ENCODE results near the gene LONP2.
A peak's percentile ranks its signal among the peaks of the same experiment; 100 is the strongest.
"Not testable (repeated sequence)": the region's sequence is repeated elsewhere in the genome, so short reads cannot be mapped to it uniquely, and the experiment has no call there.

Gene LONP2

DNA sequence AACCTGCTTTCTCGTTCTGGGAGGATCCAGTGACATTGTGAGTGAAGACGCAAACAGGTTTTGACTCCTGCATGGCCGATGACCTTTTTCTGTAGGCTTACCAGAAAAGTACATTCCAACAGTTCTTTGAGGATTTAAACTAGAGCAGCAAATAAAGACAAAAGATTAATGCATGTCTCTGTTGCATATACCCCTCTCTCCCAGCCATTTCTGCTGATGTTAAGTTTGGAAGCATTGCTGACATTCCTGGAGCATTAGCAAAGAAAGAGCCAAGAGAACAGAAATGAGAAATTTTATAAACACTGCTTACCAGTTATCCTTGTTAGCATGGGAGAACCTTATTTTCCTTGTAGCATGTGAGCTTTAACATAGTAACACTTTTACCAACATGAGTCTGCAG, 91.9 kb downstream of the LONP2 start:
- peak; percentile 50 to 62 for DNase-seq (ENCODE audit: low read depth in 2 of 2)

DNA sequence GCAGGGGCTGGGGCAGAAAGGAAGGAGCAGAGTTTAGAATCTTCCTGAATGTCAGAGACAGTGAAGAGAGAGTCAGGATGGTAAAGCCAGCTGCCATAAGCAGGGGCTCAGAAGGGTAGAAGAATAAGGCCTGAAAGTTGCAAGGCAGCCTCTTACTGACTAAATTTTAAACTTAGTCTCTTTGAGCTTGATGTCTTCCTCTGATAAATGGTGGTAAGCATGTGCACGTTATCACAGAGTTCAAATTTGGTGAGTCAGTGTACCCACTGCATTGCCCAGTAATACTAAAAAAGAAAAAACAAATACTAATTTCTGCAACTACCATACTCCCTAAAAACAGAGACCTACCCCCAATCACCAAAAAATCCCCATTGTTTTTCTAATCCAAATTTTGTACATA, 96.0 kb downstream of the LONP2 start:
- DNase-seq (ENCODE audit: low read depth in 2 of 2) = no peak

DNA sequence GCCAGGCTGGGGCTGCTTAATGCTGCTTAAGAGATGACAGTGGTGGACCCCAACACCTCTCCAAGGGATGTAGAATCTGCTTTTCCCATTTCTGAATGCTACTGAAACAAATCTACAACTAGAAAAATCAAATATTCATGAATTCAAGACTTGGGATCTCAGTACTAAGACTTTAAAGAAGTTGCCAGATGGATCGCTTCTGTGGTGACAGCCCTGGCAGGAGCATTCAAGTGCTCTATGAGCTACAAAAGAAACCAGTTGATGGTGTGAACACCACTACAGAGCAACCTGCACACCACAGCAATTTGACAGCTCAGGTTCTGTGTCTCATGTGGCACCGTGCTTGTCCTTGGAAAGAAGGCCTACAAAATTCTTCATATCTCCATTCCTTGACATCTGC, 98.5 kb downstream of the LONP2 start:
- no peak for DNase-seq (ENCODE audit: low read depth in 2 of 2)

DNA sequence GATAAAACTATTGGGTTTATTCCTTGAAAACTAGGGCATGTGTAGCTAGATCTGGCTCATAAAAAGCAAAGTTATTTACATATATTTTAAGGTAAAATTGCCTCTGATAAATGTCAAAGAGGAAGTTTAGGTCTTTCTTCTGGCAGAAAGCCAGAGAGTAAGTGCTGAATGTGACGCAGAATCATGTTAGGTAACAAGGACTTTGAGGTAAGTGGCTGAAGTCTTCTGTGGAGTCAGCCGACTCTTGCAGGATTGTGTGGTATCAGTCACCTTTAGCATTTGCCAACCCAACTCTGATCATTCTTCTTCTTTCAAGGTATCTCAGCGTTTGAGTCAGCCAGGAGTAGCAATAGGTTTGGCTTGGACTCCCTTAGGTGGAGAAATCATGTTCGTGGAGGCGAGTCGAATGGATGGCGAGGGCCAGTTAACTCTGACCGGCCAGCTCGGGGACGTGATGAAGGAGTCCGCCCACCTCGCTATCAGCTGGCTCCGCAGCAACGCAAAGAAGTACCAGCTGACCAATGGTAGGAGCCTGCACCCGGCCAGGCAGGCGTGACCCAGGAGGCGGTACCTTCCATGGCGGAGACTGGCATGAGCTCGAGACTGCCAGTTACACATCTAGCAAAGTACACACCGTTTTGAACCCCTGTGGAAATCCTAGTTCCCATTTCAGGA, 103.2 kb downstream of the LONP2 start:
- DNase-seq (ENCODE audit: low read depth in 2 of 2) = no peak

DNA sequence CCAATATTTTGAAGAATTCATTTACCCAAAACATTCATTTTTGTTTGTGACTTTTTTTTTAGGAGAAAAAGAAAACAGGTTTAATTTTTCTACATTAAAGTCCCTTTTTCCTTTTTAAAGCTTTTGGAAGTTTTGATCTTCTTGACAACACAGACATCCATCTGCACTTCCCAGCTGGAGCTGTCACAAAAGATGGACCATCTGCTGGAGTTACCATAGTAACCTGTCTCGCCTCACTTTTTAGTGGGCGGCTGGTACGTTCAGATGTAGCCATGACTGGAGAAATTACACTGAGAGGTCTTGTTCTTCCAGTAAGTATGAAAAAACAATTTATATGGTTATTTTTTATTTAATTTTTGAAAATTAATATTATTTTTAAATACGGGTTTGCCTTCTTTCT, 103.9 kb downstream of the LONP2 start:
- DNase-seq (ENCODE audit: low read depth in 2 of 2) = no peak

DNA sequence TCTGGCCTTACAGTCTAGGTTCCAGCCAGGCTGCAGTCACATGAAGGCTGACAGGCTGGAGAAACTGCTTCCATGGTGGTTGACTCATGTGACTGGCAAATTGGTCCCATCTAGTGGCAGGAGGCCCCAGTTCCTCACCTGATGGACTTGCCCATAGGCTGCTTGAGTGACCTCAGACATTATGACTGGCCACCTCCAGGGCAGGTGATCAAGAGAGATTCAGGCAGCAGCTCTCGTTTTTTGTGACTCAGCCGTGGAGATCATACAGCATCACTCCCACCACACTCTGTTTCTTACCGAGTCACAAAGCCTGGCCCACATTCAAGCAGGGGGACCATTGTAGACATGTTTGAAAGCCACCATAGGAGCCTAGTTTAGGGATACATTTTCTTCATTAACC, 106.6 kb downstream of the LONP2 start:
- no peak for DNase-seq (ENCODE audit: low read depth in 2 of 2)

DNA sequence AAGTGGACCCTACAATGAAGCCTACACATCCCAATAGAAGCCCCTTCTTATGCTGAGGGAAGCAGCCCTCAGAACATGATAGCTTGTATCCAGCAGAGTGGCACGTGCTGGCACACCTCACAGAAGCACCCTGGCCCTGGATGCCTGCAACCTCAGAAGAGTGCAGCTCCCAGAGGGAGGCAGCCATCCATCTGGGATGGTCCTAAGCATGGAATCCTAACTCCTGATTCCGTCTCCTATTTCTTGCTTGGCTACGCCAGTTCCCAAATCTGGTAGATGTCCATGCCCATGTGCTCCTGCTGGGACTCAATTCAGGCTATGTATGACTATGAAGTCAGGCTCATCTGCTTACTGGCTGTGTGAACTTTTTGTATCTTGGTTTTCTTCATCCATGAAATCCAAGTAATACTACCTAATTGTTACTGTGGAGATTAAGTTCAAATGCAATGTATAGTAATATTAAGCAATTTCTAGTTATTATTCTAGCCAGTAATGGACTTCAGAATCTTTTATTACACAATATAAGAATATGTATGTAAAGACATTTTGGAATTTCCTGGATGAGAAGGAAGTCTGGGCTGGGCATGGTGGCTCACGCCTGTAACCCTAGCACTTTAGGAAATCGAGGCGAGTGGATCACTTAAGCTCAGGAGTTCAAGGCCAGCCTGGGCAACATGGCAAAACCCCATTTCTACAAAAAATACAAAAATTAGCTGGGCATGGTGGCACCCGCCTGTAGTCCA, 108.7 kb downstream of the LONP2 start:
- DNase-seq (ENCODE audit: low read depth in 2 of 2) = no peak

DNA sequence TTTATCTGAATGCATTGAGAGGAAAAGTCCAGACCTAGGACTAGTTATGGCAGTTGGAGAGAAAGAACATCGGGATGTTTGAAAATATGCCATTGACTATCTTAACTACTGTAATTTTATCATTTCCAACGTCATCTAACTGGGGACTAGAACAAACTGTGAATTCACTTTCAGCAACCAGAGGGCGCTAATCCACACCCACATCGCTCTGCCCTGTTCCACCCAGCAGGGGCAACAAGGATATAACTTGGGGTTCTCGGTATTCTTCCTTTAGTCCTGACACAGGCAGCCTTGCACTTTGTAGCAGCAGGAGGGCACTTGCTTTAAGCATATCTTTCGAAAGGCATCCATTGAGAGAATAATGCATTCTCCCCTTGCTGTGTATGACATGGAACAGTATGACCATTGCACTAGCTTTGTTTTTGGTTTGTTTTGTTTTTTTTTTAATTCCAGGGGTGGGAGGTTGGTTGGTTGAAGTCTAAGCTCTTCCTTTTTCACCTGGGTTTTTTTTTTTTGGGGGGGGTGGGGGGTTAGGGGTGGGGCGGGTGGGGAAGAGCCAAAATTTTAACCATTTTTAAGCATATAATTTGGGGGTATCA, 109.6 kb downstream of the LONP2 start:
- DNase-seq (ENCODE audit: low read depth in 2 of 2) = peak; percentile 56 to 58

DNA sequence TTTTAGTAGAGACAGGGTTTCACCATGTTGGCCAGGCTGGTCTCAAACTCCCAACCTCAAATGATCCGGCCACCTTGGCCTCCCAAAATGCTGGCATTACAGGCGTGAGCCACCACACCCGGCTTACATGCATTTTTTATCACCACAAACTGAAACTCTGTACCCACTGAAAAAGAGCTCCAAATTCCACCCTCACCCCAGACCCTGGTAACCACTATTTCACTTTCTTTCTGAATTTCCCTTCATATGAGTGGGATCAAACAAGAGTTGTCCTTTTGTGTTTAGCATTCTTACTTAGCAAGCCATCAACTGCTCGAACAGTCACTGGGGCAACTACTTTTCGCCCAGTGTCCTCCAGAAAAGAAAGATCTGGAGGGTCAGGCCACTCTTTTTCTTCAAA, 110.3 kb downstream of the LONP2 start:
- not testable (repeated sequence) for DNase-seq (ENCODE audit: low read depth in 2 of 2)

DNA sequence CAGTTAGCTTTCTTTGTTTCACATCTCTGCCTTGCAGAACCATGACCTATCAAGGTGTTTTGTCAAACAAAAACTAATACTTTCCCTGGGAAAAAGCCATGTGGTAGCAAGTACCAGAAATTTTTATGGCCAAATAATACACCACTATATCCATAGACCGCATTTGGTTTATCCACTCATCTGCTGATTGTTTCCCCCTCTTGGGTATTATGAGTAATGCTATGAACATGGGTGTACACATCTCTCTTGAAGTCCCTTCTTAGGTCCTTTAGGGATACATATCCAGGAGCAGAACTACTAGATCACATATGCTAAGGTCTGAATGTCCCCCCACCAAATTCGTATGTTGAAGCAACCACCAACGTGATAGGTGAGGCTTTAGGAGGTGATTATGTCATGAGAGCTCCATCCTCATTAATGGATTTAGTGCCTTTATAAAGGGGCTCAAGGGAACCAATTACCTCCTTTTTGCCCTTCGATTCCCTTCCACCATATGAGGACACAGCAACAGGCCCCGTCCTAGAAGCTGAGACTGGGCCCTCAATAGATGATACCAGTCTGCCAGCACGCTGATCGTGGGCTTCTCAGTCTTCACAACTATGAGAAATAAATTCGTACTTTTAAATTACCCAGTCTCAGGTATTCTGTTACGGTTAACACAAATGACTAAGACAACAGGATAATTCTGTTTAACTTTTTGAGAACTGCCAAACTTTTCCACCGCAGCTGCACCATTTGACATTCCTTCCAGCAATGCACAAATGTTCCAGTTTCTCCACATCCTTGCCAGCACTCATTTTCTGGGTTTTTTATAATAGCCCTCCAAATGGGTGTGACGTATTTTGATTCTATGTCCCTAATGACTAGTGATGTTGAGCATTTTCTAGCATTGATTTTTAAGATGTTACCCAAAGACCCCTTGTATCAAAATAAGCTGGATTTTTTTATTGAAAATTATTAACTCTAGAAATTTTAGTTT, 111.1 kb downstream of the LONP2 start:
- no peak for DNase-seq (ENCODE audit: low read depth in 2 of 2)

DNA sequence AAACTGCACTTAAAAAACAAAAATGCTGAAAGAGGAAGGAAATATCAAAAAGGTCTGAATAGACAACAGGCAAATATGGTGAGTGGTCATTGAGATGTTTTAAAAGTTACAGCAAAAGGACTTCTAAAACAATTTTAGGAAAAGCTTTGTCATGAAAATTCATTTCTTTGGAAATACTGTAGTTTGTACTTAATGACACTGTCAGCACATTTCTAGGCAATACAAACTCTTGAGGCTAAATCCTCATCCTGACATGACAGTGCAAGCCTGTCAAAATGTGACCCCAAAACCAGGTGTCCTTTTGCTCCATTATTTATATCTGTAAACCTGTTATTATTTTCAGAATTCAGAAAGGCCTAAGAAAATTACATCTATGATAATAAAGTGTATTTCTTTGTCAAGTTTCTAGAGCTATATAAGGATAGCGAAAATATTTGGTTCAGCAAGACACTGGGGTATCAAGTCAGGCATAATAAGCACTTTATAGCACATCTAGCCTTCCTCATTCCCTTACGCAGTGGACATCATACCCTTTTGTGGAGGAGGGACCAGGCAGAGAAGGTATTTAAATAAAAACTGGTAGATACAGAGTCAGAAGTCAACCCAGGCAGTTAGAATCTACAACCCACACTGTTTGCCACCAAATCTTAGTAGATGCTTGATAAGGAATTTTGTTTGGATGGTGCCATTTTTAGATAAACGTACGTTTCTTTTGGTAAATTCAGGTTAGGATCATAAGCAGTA, 112.7 kb downstream of the LONP2 start:
- no peak for DNase-seq (ENCODE audit: low read depth in 2 of 2)

DNA sequence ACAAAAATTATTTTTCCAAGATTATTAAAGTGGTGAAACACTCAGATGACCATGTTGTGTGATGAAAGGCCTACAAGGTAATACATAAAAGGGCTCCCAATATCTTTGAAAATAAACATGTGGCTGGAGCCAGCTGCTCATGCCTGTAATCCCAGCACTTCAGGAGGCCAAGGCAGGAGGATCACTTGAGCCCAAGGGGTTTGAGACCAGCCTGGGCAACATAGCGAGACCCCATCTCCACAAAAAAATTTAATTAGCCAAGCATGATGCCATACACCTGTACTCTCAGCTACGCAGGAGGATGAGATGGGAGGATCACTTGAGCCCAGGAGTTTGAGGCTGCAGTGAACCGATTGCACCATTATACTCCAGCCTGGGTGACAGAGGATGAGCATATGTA, 114.3 kb downstream of the LONP2 start:
- no peak for DNase-seq (ENCODE audit: low read depth in 2 of 2)

DNA sequence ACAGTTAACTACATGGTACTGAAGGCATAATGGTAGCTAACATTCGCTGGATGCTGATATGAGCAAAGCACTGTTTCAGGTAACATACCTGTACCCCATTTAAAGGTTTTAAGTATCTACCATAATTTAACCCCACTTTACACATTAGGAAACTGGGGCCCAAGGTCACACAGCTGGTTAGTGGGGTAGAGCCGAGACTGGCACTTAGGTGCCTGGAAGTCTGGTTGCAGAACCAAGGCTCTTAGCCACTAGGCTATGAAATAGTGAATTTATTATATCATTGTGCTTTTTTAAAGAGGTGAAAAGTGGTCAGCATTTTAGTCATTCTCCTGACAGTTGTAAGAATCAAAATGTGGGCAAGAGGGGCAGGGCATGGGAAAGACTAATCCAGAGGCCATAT, 115.9 kb downstream of the LONP2 start:
- no peak for DNase-seq (ENCODE audit: low read depth in 2 of 2)

DNA sequence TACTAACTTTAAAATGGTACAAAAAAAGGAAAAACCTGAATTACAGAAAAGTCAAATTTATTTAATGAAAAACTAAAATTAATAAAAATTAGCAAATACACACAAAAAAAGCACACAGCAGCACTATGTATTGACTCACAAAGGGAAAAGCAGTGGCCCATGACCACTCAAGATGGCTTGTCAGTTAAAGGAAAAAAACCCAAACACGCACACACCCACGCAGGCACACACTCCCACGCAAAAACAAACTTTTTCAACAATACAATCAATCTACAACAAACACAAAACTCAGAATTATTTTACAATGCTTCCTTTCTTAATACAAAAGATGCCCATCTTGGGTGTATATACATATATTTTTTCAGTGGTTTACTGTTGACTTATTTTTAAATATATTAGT, 116.9 kb downstream of the LONP2 start:
- DNase-seq (ENCODE audit: low read depth in 2 of 2) = no peak

DNA sequence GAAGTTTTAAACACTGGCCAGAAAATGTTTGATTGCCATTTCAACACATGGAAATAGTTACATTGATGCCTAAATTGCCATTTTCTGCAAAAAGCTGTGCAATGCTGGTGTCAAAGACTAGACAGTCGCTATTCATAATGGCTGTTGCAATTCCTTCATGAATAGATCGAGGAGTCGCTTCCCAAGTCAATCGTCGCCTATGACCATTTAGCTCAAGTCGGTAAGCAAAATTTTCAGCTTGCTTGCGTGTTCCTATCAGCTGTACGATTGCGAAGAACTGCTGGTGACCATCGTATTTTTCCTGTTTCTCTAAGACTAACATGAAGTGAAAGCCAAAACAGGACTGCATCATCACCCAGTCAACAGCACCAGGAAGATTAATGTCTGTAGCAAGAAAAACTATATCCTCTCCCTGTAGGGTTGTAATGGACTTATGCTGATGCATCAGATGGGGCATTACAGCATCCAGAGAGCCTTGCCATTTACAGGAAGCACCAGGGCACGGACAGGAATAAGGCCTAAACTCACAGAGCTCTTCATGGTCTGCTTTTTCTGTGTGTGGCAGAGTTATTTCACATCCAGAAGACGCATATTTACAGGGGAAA, 117.5 kb downstream of the LONP2 start:
- DNase-seq (ENCODE audit: low read depth in 2 of 2) = no peak

DNA sequence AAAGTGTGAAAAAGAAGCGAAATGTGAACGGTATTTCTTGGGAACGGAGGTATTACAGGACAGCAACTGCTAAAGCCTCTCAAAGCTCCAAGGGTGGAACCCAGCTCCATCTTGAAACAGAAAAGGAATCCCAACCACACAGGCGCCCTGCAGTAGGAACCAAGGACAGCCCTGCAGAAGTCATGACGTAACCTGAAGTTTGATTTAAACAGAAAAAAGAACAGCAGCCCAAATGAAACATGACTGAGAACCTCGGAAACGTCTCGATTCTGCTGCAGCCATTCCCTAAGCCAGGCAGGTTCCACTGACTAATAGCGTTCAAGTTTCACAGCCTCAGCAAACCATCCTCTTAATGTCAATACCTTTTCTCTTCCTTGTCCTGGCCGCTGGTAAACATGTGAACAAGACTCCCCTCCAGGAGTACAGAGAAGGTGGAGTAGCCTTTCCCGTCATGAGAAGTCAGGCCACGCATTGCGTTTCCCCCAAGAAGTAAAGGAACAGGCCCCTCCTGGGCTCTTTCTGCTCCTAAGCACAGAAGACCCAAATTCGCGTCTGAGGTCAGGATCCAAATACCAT, 121.0 kb downstream of the LONP2 start:
- DNase-seq (ENCODE audit: low read depth in 2 of 2) = no peak

DNA sequence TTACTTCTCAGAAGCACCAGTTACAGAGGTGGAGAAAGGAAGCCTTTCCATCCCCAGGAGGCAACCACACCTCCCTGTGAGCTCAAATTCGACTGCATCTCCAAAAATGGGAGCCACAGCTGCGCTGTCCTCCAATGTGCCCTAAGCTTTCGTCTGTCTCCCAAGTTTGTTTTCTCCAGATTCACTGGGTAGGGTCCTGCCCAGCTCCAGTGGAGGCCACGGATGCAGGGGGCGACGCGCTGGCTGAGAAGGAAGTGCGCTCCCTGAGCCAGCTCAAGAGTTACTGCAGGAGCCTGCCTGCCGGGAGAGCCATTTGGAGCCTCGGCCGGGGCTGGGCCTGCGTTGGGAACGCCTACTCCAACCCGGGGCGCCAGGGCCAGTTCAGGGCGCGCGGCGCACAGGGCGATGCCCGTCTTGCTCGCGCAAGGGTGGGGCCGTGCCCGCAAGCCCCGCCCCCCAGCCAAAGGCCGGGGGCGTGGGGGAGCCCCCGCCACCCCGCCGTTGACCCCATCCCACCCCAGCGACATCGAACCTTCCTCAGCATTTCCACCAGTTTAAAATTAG, 121.6 kb downstream of the LONP2 start:
- peak; percentile 62 to 63 for DNase-seq (ENCODE audit: low read depth in 2 of 2)

DNA sequence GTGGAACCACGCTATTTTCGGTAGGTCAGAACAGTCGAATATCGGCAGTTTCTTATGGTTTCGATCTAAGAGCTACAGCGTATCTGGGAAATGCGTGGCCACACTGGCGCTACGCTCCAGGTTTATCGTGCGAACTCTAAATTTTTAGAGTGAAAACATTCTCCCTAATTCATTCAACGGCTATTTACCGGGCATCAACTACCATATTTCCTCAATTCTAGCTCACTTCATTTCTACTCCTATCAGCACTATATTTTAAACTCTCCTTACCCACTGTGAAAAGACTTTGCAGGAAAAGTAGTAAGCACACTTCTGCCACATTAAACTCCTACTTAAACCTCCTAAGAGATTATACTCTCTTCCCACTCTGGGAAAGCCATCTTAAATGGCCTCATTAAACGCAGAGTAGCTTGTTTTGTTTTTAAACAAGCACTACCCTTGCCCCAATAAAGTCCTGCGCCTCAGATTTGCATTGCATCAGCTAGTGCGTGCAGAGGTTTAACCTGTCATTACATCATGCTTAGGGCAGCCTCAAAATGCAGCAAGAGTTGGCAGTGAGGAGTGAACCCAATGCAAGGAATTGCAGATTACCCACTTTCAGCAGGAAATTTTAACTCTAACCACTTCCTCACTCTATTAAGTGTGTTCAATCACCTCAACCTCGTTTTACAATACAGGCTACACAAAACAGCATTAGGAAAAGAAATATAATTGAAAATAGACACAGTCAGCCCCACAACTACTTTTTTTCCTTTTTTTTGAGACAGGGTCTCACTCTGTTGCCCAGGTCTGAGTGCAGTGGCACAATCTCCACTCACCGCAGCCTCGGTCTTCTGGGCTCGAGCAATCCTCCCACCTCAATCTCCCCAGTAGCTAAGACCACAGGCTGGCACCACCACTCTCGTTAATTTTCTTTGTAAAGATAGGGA, 122.3 kb downstream of the LONP2 start:
- peak; percentile 74 to 78 for DNase-seq (ENCODE audit: low read depth in 2 of 2)

DNA sequence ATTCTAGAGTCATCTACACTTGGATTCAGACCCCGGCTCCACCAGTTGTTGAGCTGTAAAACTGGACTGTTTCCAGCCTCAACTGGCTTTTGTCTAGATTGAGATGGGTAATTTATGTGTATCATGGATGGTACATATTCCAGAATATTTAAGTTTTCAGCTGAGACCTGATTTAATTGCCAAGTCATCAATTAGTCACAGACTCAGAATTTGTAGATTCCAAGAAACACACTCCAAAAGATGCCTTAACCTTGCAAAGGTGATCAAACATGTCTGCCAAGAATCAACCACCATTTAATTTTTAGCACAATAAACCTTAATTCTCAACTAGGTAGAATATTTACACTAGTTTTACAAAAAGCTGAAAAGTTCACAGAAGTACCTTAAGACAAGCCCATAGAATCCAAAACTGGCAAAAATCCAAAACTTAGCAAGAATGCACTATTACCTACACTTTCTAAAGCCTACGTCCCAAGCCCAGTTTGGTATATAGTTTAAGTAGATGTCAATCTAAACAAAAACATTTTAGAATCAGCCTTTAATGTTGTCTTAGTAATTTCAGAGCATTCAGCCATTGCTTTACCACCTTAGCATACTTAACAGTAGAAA, 123.4 kb downstream of the LONP2 start:
- no peak for DNase-seq (ENCODE audit: low read depth in 2 of 2)
